Stimulated activated CD8-positive, alpha-beta memory T cell treated with anti-CD3 and anti-CD28 coated beads, Interleukin-12 subunit alpha, Interleukin-12 subunit beta, amount 100 ng/mL, for 24 hours (primary cell): ENCODE measurements around the gene ARID5B.
"Not testable (repeated sequence)": the region's sequence is repeated elsewhere in the genome, so short reads cannot be mapped to it uniquely, and the experiment has no call there.

Source experiments
- DNase-seq: peaks from one replicate; pipeline ENCODE4 v3.0.0-alpha.2; 2020; ENCODE audit errors: extremely low read depth

ARID5B gene

DNA sequence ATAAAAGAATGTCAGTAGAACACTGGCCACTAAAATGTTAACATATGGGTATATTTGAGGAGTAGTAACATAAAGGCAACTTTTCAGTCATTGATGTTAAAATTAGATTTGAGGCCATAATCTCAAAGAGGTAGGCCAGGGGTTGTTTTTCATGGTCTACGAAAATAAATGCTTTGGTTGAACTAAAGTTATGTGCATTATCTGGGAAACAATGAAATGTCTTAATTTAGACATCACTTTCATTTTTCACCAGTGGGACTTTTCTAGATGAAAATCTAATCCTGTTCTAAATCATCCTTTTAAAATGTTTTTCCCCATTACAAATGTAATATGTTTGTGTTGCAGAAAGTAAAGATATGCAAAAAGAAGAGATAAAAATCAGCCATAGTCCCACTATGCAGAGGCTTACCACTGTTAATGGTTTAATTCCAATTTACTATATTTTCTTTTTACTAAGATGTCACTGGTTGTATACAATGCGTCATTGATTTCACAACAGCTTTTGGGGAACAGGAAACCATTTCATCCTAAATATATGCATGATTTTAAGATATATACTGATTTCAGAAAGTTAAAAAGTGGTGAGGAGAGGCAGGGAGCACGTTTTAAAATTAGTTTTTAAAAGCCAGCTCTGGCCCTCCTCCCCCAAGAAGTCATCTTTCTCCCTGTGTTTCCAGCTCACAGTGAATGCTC lies 64.3 kb downstream of the ARID5B start:
- DNase-seq = no peak

- no peak for DNase-seq
Measured at GRCh38 chr10:61967298-61967697, 65.8 kb downstream of the ARID5B start.

GRCh38 chr10:61970182-61971002 lies 68.9 kb downstream of the ARID5B start:
- no peak for DNase-seq

DNA sequence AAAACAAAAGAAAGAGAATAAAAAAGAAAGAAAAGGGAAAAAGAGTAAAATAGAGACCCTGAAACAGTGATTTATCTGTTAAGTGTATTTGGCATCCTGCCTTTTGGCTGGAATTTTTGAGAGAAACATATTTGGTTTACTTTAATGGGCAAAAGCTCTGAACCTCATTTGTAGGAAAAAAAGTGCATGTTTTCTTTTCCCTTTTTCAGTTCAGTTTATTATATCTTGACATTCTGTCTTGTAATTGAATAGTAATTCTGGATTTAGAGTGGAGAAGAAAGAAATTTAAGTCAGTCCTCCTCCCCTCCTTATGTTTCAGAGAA lies 69.5 kb downstream of the ARID5B start:
- no peak for DNase-seq

DNA sequence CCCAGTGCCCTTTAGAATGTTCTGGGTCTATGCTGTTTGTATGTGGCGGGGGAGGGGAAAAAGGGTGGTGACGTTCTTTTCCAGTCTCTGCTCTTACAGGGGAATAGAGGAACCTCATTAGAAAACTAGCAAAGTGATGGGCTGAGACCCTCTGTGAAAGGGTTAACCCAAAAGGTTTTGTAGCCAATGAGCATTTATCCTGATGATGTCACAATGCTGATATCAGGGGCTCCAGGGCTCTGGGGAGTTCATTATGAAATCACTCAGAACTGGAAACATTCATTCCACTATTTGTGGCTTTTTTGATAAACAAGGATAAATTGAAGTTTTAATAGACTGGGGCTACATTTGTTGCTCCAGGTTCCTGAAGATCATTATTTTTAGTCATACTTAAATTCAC lies 71.7 kb downstream of the ARID5B start:
- DNase-seq = no peak

GRCh38 chr10:61973906-61974305 lies 72.4 kb downstream of the ARID5B start:
- DNase-seq = no peak

DNA sequence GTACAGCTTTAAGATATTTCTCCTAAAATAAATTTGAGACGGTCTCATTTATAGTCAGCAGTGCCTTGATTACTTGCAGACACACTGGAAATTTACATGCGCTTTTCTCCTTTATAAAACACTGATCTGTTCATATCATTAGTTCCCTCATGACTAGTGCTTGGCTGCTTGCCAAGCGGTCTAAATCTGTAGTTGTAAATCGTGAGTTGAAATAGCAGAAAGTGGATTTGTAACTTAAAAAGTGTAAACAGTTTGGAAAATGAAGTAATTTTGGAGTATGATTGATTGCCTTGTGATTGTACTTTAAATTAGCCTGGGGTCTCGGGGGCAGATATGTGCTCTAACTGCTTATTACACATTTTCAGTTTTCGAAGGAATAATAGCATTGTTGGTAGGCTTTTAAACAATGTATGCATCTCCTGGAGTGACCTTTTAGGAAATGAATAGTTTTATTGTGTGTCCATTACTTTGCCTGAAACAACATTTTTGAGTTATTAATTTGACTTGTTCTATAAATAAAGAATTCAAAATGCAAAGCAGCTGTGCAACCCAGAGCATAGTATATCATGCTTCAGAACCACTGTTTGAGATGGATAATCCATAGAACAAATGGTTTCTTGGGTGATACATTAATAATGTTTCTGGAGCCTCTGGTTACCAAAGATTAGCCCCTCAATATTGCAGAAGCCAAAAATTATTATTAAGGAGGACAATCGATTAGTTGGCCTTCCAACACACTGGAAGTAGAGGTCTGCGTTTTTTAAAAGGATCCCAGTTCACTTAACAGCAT lies 73.3 kb downstream of the ARID5B start:
- no peak for DNase-seq

DNA sequence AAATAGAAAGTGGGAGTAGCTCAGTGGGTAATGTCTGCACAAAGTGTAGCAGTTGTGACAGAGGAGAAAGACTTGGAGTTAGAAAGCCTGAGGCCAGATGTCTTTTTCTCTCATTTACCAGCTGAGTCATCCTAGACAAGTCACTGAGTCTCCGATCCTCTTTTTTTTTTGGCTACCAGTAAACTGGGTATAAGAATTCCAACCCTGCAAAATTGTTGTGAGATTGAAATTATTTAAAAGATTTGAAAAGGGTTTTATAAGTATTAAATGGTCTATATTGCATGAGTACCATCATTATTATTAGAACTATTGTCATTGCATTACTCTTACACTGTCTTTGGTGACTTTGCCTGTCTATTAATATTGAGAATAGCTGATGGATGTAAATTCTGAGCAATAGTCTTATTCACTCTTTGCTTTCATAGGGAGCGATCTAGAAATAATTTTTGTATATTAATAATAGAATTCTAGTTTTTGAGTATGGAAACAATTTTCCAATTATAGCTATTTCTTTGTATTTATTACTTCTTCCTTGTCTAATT lies 74.0 kb downstream of the ARID5B start:
- DNase-seq = no peak

- not testable (repeated sequence) for DNase-seq
Measured at GRCh38 chr10:61976951-61977721, 75.6 kb downstream of the ARID5B start.

DNA sequence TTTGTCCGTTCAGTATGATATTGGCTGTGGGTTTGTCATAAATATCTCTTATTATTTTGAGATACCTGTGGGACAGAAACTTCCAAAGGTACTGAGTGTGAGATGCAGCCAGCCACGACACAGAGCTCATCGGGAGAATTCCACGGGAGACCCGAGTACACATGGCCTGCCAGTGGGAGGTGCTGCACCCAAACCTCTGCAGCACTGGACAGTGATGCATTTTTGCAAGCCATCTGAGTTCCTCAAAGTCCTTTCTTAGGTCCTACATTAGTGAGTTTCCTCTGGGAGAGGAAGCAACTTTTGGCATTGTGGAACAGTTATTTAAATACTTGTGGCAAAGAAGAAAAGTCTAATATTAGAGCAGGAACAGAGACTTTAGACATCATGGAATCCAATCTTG lies 77.5 kb downstream of the ARID5B start:
- no peak for DNase-seq

- no peak for DNase-seq
Measured at GRCh38 chr10:61981460-61981859, 80.0 kb downstream of the ARID5B start.

DNA sequence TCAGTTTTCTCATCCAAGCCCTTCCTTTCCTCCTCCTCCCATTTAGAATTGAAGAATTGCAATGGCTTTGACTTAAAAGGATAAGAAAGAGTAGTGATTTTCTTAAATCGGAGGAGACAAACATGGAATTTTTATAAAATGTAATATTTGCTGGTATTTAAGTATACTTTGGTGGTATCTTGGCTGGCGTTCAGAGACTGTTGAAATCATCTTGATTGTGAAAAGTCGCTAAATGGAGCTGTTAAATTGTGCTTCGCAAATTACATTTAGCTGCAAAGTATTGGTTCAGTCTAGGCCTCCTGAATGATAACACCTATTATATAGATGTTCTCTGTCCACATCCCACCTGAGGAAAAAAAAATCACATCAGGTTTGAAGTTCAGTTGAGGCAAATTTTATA lies 81.8 kb downstream of the ARID5B start:
- no peak for DNase-seq

- no peak for DNase-seq
Measured at GRCh38 chr10:61984803-61985418, 83.4 kb downstream of the ARID5B start.

DNA sequence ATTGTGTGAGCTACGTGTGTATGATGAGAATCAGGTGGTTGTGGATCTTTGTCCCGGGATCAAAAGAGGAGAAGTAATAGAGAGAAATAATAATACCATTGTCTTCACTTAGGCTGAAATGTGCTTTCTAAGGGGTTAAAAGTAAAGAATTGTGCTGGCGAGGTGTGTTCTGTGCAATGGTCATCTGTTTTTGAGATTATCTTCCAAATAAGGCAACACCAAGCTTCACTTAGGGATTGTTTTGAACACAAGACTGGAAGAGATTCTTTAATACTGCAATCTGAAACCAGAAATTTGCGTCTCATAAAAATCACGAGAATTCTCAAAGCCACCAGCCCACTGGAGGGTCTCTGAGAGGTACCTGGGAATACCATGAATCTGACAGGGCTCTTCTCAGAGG lies 84.2 kb downstream of the ARID5B start:
- DNase-seq = no peak

DNA sequence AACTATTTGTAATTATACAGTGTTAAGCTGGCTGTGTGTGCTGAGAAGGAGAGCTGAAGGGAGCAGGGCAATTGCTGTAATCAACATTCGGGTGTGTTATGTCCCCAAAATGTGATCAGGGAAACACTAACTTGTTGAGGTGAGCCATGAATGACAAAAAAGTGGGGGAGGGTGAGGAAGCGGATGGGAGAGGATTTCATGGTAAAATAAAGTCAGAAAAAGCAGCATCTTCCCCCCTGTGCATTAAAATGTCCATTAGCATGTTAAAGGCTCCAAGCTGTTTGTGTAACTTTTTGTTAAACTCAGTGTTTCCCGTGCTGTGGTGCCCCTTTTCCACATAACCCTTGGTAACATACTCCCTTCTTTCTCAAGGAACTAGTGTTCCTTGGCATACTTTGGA lies 84.9 kb downstream of the ARID5B start:
- DNase-seq = no peak

GRCh38 chr10:61986788-61987492 lies 85.4 kb downstream of the ARID5B start:
- DNase-seq = no peak

DNA sequence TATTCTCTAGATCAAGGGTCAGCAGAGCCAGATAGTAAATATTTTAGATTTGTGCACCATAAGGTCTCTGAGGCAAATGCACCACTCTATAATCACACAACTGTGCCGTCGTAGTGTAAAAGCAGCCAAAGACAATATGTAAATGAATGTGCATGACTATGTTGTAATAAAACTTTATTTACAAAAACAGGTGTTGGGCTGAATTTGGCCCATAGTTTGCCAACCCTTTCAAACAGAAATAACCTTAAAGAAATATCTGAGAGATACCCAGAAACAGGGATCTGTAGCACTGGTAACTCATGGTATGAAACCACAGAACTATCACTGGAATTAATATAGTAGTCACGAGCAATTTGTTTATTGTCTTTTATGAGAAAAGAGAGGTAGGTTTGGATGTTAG lies 86.0 kb downstream of the ARID5B start:
- DNase-seq = no peak

DNA sequence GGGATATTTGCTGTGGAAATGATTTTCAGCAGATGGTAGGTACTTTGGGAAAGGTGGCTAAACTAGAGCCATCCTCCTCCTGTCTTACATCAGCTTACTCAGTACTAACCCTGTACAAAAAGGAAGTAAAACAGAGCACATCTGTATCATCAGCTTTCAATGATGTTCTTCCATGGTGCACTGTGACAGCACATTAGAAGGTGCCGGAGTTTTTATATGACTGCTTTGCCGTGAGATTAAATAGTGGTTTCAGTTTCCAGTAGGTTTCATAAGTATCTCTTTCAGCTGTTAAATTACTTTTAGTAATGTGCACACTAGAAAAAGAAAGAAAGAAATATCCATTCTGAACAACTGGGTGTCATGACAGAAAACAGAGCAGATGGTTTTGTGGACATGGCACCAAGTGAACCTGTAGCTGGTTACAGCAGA lies 86.5 kb downstream of the ARID5B start:
- no peak for DNase-seq

DNA sequence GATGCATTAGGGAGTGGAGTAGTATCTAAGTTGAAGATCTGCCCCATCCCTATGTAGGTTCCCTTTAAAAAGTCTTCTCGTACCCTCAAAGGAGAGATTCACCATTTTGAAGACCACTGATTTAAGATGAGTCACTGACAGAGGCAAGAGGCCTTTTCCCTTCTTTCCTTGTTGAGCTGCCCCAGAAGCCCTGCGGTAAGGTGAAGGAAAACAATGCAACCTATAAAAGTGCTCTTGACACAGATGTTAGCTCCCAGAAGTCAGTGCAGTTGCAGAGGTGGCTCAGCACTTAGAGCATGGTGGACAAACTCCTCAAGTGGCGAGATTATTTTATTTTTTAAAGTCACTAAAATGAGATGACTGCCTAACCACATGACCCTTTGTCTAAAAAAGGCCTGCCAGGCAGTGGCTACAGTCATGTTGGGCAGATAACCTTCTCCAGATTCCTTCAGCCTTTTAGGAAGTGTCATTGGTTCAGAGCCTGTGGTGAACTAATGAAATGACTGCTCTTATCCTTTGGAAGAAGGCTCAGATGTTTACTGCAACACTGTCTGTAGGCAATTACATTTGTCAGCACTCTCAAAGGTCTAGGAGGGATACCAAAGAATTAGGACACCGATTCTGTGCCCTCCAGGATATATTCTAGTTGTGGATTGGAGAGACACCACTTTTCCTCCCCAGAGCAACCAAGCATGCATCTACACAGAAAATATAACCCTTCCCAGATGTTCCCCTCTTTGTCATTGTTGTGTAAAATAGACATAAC lies 88.7 kb downstream of the ARID5B start:
- no peak for DNase-seq

GRCh38 chr10:61990761-61991135 lies 89.2 kb downstream of the ARID5B start:
- no peak for DNase-seq
